Glutamatergic neuron (in vitro differentiated cells): ENCODE data around the gene RAP1GAP. TPM values are rescaled to one million over a fixed set of nuclear protein-coding genes. Genes with fewer than 3 reads are reported as not detected.

Experiments used
- DNase-seq: peaks from one replicate; pipeline ENCODE4 v3.0.0; 2022
- H3K27ac Mint-ChIP-seq: one replicate; pipeline ENCODE4 v1.8.0; 2020; ENCODE audit warnings: mild to moderate bottlenecking, mixed read lengths, inconsistent platforms; ENCODE audit not compliant: unreplicated experiment
- H3K27me3 Mint-ChIP-seq: one replicate; pipeline ENCODE4 v1.8.0; 2020; ENCODE audit warnings: mild to moderate bottlenecking, moderate library complexity, mixed read lengths, inconsistent platforms; ENCODE audit not compliant: unreplicated experiment
- H3K36me3 Mint-ChIP-seq: one replicate; pipeline ENCODE4 v1.8.0; 2020; ENCODE audit warnings: mild to moderate bottlenecking, mixed read lengths, inconsistent platforms; ENCODE audit not compliant: unreplicated experiment
- H3K4me1 Mint-ChIP-seq: one replicate; pipeline ENCODE4 v1.8.0; 2020; ENCODE audit warnings: mild to moderate bottlenecking, low read depth, mixed read lengths, inconsistent platforms; ENCODE audit not compliant: unreplicated experiment
- H3K4me3 Mint-ChIP-seq: one replicate; pipeline ENCODE4 v1.8.0; 2020; ENCODE audit warnings: mild to moderate bottlenecking, mixed read lengths, inconsistent platforms; ENCODE audit not compliant: unreplicated experiment
- H3K9me3 Mint-ChIP-seq: one replicate; pipeline ENCODE4 v1.8.0; 2020; ENCODE audit warnings: mild to moderate bottlenecking, moderate library complexity, mixed read lengths, inconsistent platforms; ENCODE audit not compliant: unreplicated experiment
- CTCF ChIP-seq: fragments of 200-600 bp; sonication (generic); IDR thresholded peaks from one replicate; pipeline ENCODE4 v1.5.0; 2021; ENCODE audit not compliant: partially characterized antibody, unreplicated experiment
- total RNA-seq: library from RNA; stranded (reverse); fragmentation: NEBNext Ultra II Directional; extraction: Animal tissue kit (Norgen Biotek cat#: 25700); gene quantifications from one replicate; pipeline ENCODE4 v1.2.1, GENCODE V29; 2021; ENCODE audit not compliant: unreplicated experiment

The RAP1GAP gene
- total RNA-seq, 1 donor from 2014 or later: 4.8 TPM

DNA sequence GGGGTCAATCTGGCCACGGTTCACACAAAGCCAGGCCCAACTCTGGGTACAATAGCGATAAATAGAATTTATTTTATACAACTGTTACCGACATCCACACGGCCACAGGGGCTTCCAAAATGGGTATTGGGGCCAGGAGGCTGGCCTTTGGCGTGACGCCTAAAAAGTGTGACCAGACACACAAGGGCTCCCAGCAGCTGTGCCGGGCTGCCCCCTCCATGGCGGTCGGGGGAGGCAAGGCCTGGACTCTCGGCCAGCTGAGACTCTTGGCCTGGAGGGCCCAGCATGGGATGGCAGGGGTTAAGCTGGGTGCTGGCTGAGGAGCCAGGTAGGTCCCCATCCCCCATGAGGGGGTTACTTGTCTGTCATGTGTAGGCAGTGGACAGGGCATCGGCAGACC lies 73.0 kb downstream of the RAP1GAP start:
- H3K4me3 Mint-ChIP-seq: no peak overlapping the region
- no peaks in the 10 kb centered on the region for H3K36me3 Mint-ChIP-seq
- no peak overlapping the region for H3K27ac Mint-ChIP-seq
- peaks cover 2% of the 10 kb centered on the region for H3K9me3 Mint-ChIP-seq
- DNase-seq: no peak
- no peak for TF ChIP-seq CTCF
- H3K27me3 Mint-ChIP-seq: peaks cover 5% of the 10 kb centered on the region
- peaks cover 6% of the 10 kb centered on the region for H3K4me1 Mint-ChIP-seq

DNA sequence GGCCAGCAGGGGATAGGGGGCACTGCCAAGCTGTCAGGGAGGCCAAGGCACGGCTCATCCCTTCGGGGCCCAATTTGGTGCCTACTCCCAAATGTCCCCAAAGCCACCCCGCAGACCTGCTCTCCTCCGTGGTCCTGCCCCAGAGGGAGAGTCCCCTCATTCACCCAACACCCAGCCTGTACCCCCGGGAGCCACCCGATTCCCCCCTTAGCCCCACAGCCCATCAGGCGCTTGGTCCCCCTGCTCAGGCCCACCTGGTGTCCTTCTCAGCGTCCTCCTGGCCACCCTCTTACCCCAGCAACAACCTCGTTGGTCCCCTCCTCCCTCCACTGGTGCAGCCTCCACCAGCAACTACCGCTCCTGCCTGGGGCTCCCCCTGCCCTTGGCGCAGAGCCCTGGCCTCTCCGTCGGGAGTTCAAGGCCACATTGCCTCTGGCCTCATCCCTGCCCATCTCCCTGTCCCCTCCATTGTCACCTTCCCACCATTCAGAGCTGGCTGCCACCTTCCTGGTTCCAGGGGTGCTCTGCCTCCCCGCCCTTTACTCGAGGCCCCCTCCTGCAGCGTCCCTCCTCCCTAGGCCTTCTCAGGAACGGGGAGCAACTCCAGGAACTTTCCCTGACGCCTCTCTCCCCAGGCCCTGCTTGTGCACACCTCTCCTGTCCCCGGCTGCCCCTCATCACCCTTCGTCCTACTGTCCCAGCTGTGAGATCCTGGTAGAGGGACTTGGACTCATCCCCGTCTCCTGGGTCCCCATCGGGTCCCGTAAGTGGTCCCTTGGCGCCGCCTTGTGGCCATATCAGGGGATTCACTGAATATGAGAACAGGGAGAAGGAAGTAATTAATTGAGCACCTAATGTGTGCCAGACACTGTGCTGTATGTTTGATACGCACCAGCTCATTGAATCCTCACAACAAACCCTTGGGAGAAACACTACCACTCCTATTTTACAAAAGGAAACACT lies 73.9 kb downstream of the RAP1GAP start:
- no peak overlapping the region for H3K27ac Mint-ChIP-seq
- no peak overlapping the region for H3K4me3 Mint-ChIP-seq
- peaks cover 2% of the 10 kb centered on the region for H3K9me3 Mint-ChIP-seq
- H3K27me3 Mint-ChIP-seq: peaks cover 5% of the 10 kb centered on the region
- peaks cover 10% of the 10 kb centered on the region for H3K4me1 Mint-ChIP-seq
- peak; percentile 81 for TF ChIP-seq CTCF
- no peaks in the 10 kb centered on the region for H3K36me3 Mint-ChIP-seq
- DNase-seq: peak; percentile 77

DNA sequence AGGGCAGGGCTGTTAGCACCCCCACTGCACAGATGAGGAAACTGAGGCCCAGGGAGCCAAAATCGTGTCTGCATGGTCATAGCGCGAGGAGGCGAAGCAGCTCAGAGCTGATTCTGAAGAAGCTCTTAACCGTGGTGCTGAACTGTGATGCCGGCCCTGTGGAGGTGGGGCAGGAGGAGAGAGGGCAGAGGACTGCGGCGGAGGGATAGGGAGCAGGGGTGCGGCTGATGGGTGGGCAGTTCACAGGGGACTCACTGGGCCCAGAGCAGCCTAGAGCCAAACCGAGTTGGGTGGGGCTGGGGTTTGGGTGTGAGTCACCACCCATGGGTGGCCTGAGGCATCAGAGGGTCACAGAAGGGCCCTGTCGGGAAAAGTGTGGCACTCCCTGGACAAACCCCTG lies 74.7 kb downstream of the RAP1GAP start:
- H3K27me3 Mint-ChIP-seq: peaks cover 4% of the 10 kb centered on the region
- DNase-seq: no peak
- no peak overlapping the region for H3K4me3 Mint-ChIP-seq
- H3K27ac Mint-ChIP-seq: no peak overlapping the region
- TF ChIP-seq CTCF: no peak
- no peaks in the 10 kb centered on the region for H3K36me3 Mint-ChIP-seq
- peaks cover 2% of the 10 kb centered on the region for H3K9me3 Mint-ChIP-seq
- H3K4me1 Mint-ChIP-seq: peaks cover 10% of the 10 kb centered on the region

DNA sequence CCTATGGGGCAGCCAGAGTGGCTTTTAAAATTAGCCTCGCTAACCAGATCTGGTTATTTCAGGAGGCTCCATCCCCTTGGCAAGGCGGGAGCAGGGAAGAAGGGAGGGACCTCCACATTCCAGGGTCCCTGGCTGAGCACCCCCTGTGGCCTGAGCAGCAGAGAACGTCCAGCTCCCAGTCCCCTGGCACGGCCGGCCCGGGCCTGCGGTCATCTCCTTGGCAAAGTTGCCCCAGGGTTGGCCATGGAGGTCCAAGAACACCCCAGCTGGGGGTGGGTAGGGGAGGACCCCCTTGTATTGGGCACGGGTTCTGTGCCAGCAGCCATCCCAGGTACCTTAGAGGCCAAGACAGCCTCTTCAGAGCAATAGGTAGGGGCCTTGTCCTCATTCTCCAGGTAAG lies 75.9 kb downstream of the RAP1GAP start:
- Mint-ChIP-seq H3K4me3 (no peak overlapping the region), H3K9me3 (peaks cover 2% of the 10 kb centered on the region), H3K27ac (no peak overlapping the region), H3K36me3 (no peaks in the 10 kb centered on the region), H3K27me3 (peaks cover 4% of the 10 kb centered on the region), H3K4me1 (peaks cover 7% of the 10 kb centered on the region)
- no peak for TF ChIP-seq CTCF
- no peak for DNase-seq
